HG03460 (cell line): Measurements from ENCODE around the gene IL18RAP.

Experiments used
- ATAC-seq: cut with Tn5 transposase; IDR thresholded peaks from one replicate; pipeline ENCODE4 v1.9.1; 2021; ENCODE audit not compliant: unreplicated experiment

The IL18RAP gene

GRCh38 chr2:102421890-102422759 is 835 bp upstream of the IL18RAP start:
- no peak for ATAC-seq

GRCh38 chr2:102423368-102423767 is 408 bp downstream of the IL18RAP start:
- no peak for ATAC-seq

DNA sequence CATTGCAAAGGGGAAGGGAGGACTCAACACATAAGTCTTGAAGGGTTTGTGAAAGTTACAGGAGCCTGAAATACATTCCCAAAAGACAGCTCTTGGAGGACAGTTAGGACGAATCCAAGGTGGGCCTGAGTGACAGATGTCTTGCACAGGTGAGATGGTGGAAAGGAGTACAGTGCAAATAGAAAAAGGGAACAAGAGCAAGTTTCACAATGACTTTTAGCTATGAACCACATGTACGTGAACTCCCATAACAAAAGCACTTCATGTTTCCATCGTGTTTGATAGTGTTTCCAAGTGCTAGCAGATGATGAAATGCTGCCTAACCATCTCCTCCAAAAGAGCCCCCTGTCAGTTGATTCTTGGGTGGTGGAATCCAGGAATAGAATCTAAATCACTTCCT is 1.8 kb downstream of the IL18RAP start:
- ATAC-seq: peak; percentile 92

DNA sequence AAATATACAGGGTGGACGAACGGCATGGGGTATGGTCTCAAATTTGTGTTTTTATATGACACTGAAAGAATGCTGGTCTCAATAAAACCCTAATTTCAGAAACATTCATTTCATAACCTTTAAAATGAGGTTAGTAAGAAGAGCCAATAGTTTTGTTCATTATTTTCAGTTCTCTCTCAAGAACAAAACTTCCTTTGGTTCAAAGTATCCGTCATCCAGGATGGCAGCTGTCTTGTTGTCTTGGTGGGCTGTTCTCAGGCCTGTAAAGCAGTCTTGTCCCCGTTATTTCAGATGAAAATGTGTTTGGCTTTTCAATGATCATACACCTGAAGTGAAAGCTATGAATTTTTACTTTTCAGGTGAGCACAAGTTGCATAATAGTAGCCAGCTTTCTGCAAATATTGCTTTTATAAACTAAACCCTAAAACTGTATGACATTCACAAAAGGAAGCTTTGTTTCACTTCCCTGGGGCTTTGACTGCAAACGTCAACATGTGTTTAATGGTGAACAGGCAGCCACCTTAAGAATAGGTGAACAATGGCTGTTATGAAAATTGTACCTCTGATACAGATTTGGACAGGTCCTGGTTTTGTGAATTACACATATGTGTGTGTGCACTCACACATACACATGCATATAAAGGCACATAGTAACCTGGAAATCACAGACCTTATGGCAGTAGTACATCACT is 2.6 kb downstream of the IL18RAP start:
- ATAC-seq: no peak

DNA sequence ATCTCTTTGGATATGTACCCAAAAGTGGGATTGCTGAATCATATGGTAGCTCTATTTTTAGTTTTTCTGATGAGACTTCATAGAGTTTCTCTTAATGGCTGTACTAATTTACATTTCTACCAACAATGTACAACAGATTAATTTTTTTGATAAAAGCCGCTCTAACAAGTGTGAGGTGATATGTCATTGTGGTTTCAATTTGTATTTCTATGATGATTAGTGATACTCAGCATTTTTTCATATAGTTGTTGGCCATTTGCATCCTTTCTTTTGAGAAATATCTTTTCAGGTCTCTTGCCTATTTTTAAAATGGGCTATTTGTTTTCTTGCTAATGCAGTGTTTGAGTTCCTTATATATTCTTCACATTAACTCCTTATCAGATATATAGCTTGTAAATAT is 4.3 kb downstream of the IL18RAP start:
- no peak for ATAC-seq

DNA sequence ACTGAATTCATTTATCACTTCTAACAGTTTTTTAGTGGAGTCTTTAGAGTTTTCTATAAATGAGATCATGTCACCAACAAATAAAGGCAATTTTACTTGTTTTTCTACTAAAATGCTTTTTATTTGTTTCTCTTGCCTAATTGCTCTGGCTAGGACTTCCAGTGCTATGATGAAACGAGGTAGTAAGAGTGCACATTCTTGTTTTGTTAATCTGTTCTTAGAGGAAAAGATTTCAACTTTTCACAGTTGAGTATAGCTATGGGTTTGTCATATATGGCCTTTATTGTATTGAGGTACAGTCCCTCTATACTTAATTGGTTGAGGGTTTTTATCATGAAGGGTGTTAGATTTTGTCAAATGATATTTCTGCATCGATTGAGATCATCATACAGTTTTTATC is 5.6 kb downstream of the IL18RAP start:
- no peak for ATAC-seq

- ATAC-seq: no peak
Observed at GRCh38 chr2:102432386-102432785, 9.4 kb downstream of the IL18RAP start.

DNA sequence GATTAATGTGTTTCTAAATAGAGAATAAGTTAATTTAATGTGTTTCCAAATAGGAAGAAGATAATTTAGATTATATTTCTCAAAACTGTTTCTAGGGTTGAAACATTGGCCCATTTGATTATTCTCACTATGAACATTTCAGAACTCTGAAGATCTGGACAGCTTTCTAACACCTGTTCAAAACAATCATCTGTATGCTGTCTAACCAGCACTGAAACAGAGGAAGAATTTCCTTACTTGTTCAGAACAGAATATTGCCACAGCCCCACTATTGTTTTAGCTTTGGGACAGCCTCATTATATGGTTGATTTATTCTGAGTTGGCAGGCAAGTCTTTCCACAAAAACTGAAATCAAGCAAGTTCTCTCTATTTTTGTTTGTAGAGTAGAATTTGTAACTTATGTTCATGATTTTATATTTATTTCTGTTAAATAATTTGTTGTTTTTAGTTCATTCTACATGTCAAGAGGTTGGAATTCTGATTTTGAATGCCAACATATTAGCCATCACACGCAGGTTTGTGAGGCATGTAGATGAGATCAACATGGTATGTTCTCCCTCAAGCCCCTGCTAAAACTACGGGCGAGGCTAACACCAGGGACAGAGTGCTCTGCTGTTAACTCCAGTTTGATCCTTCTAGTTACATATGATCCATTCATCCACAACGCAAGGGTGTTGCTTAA is 11.2 kb downstream of the IL18RAP start:
- ATAC-seq: no peak

DNA sequence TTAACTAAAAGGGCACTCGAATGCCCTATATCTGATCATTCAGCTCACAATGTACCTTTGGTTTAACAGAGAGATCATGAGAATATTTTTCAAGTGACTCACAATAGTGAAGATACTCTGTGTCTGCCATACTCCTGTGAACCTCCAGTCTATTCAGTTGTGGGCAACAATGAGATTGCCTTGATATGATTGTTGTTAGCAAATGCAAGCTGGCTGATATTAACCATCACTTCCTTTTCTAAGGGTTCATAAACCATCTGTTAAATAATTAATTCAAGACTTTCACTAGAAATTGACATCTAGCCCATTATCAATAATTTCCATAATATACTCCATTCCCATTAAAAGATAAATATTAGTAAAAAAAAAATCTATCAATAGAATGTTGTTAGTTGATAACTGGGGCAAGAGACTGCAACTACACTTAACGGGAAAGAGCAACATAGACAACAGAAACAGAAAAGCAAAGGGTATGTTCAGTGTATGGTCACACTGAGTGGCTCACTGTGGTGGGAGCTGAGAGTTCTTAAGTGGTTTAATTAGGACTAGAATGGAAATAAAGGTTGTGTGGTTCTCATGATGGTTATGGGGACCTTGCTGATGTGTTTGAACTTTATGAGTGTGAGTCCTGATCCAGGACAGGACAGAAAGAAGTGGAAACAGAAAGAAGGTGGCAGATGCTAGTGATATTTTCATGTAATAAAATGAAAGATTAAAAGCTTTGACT is 11.9 kb downstream of the IL18RAP start:
- ATAC-seq: peak; percentile 51

DNA sequence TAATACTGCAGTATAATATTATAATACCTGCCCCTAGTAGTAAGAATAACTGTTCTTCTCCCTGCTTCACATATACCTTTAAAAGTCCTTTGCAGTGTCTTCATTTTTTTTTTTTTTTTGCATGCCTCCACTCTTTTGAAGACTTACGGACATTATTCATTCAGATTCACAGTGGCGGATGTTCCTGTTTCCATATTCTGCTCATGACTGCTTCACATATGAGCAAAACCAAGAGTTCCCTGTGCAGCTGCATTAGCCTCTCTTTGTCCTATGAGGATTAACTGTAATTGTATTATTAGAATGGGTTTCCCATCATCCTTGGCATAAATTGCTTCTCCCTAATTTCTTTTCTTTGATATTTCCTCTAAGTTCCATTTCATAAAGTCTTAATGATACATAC is 12.8 kb downstream of the IL18RAP start:
- no peak for ATAC-seq

GRCh38 chr2:102436323-102436722 is 13.4 kb downstream of the IL18RAP start:
- no peak for ATAC-seq

DNA sequence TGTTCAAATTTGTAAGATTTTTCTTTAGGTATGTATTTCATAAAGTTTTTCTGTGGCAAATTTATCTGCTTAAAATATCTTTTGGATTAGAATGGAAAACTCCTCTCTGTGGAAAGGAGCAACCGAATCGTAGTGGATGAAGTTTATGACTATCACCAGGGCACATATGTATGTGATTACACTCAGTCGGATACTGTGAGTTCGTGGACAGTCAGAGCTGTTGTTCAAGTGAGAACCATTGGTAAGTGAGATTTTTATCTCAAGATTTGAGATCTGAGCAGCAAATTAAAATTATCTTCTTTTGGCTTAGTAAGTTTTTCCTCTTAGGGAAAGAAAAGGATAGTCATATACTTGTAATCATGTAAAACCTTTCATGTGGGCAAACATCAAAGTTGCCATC is 14.2 kb downstream of the IL18RAP start:
- no peak for ATAC-seq

DNA sequence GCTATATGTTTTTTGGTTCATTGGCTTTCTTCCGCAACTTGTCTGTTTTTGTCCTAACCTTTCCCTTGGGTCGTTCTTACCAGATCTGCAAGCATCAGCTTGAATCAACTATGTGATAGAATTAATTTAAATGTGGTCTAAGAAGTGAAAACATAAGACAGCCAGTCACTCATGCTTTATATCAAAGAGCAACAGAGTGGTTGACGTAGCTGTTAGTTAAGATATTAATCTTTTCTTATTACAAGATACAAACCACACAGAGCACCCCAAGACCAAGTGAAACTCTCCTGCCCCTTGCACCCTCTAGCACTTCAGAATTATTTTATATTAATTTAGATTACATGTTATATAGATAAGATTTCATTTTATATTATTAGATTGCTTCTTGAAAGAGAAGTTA is 15.2 kb downstream of the IL18RAP start:
- no peak for ATAC-seq

DNA sequence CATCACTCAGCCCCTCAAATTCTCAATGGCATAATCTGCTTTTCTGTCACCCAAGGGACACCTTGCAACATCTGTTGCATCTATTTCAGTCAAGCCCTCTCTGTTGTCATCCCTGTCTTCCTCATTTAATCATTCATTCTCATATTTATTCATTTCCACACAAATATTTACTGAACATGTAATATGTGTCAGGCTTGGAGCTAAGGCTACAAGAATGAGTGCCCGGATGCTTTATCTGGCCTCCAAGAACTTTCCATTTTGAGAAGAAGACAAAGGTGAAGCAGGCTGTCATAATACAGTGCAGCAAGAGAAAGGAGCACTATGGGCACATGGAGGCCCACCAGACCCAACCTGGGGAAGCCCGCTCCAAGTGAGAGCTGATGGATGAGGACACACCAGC is 15.6 kb downstream of the IL18RAP start:
- ATAC-seq: no peak

GRCh38 chr2:102439065-102439695 is 16.2 kb downstream of the IL18RAP start:
- ATAC-seq: no peak

DNA sequence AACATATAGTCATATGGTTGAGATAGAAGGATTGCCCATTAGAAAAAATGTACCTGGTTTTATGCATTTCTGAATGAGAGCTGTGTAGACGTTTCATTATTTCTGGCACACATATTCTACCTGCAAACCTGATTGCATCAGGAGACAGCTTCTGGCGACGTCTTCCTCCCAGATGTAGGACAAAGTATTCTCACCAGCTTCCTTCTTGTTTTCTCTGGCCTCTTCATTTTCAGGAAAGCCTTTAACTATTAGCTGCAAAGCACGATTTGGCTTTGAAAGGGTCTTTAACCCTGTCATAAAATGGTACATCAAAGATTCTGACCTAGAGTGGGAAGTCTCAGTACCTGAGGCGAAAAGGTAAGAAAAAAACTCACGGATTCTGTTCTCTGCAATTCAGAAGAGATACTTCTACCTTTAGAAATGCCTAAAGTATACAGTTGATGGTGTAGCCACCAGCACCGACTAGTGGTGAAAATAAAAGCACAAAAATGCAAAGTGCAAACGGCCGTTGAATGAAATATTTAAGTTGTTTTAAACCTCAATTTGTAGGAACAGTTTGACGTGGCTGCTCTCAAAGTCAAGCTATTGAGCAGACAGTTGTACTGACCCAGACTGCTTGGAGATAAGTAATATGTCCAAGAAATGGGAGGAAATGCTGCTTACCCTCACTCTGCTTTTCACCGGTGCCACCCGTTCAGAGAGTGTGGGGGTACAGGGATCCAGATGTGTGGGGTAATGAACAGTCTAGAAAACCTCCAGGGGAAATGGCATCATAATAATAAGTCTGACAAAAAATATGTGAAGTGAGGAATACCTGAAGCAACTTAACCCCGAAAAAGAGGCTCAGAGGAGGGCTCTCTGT is 20.2 kb downstream of the IL18RAP start:
- no peak for ATAC-seq

- ATAC-seq: no peak
Observed at GRCh38 chr2:102444233-102444632, 21.3 kb downstream of the IL18RAP start.

- ATAC-seq: no peak
Observed at GRCh38 chr2:102446936-102447335, 24.0 kb downstream of the IL18RAP start.

DNA sequence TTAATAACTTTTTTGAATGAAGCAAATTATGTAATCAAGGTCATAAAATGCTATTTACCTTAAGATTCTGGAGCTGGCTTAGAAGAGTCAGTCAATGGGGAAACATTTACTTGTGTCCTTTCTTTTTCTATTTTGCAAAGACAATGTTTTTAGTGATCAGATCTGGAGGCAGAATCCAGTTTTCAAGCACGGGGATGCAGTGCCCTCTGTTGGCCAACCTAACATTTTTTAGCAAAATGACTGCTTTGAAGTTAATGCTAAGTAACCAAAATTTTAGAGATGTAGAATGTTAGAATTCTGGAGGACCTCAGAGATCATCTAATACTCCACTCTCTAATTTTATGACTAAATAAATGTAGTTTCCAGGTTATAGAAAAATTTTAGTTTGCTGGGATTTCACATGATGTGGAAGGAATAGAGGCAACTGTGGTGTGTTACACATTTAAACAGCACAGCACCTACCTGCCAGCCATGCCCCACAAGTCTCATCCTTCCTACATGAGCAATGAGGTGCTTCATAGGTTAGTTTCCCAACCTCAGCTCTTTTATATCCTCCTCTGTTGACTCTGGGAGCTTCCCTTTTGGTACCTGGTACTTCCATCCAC is 26.5 kb downstream of the IL18RAP start:
- ATAC-seq: no peak
